ENCODE results near the gene ANKS1A.

The ANKS1A gene

DNA sequence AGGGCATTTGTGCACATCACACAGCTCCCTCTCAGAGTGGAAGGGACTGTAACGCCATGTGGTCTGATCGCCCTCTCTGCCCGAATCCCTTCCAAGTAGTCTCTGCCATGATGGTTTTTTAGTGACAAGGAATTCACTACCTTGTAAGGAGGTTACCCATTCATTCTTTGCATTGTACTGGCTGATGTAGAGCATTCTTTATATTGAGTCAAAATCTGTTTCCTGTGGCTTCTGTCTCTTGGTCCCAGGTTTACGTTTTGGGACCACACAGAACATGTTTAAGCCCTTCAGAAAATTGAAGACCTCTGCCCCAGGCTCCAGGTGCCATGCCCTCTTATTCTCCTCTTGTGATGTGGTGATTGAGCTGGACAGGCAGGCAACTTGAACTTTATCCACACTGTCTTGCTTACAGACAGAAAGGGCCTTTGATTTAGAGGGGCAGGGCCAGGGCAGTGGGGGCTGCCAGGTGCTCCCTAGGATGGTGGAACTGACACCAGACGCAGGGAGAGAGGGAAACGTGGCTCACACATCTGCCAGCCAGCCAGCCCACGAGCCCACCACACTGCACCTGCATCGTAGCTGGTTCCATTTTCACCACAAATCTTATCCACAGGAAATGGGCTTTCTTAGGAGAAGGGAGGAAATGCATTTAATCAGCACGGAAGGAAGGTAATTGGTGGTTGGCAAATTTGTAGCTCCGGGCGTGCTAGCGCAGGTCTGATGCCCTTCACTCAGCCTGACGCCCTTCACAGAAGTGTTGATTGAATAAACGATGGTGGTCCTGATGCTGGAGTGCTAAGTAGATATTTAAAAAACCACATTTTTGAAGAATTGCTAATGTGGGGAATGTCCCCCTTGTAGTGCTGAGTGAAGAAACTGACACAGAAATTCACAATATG is 173.9 kb downstream of the ANKS1A start:
- no peak overlapping the region for H3K4me3 ChIP-seq (ENCODE audit: low read depth, low read length)

GRCh38 chr6:35063701-35064280 is 174.7 kb downstream of the ANKS1A start:
- no peak overlapping the region for H3K4me3 ChIP-seq (ENCODE audit: low read depth, low read length)

DNA sequence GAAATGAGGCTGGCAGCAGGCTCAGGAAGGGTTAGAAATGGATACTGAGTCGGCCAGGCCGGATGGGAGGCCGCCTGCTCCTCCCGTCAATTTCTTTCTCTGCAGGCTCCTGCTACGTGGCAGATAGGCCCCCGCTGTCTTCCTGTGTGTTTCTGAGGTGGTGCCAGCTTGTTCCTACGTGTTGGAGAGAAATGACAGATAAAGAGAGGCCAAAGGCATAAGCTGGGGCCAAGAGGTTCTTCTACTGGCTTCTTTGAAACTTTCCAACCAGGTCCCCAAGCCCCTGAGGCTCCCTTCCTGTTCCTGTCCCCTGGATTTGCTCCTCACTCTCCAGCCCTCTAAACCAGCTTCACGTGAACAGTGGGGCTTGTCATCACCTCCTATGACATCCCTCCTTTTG is 175.2 kb downstream of the ANKS1A start:
- no peak overlapping the region for H3K4me3 ChIP-seq (ENCODE audit: low read depth, low read length)

DNA sequence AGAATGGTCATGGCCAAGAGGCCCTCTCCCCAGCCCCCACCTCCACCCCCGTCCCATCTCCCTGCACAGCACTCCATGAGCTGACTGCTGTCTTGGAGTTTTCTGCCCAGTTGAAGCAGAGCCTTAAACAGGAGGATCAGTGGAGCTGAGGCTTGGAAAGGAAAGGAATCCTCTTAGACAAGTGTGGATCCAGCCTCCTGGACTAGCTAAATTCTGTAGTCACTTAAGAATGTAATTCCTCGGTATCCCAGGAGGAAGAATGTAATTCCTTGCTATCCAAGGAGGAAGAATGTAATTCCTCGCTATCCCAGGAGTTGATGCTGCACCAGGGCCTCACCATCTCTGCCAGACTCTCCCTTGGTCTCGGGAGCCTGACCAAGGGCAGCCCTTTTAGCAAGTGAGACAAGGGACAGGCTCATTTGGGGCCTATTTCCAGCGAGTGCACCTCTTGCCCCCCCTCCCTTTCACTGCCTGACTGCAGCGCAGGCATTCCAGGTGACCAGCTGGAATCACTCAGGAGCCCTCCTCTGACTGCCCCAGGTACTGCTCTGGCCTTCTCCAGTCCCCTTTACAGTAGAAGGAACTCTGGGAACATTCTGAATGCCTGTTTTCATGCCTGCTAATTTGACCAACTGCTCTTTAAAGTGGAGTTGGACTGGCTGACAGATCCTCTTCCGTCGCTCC is 175.8 kb downstream of the ANKS1A start:
- H3K4me3 ChIP-seq (ENCODE audit: low read depth, low read length) = no peak overlapping the region

GRCh38 chr6:35065441-35065800 is 176.4 kb downstream of the ANKS1A start:
- no peak overlapping the region for H3K4me3 ChIP-seq (ENCODE audit: low read depth, low read length)

- no peak overlapping the region for H3K4me3 ChIP-seq (ENCODE audit: low read depth, low read length)
These were observed 176.8 kb downstream of the ANKS1A start for GRCh38 chr6:35065870-35066269.

DNA sequence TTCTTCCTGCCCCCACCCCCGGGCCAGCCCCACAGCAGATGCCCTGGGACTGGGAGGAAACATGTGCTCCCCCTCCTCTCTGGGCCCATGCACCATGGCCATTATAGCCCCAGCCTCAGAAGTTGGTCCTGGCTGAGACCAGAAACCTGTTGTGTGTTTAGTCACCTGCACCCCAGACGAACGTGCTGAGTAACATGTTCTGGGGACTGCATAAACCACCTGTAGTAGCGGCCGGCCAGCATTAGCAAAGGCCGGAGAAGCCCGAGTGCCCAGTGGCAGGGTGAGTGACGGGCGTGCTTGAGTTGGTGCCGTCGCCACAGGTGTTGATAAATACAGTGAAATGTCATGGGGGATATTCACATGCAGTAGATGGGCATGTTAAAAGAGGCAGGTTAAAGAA is 178.2 kb downstream of the ANKS1A start:
- H3K4me3 ChIP-seq (ENCODE audit: low read depth, low read length) = no peak overlapping the region

- no peak overlapping the region for H3K4me3 ChIP-seq (ENCODE audit: low read depth, low read length)
These were observed 179.2 kb downstream of the ANKS1A start for GRCh38 chr6:35068206-35068605.

- H3K4me3 ChIP-seq (ENCODE audit: low read depth, low read length) = no peak overlapping the region
These were observed 179.6 kb downstream of the ANKS1A start for GRCh38 chr6:35068644-35069043.

- H3K4me3 ChIP-seq (ENCODE audit: low read depth, low read length) = no peak overlapping the region
These were observed 180.2 kb downstream of the ANKS1A start for GRCh38 chr6:35069262-35069661.

GRCh38 chr6:35070111-35070510 is 181.1 kb downstream of the ANKS1A start:
- H3K4me3 ChIP-seq (ENCODE audit: low read depth, low read length) = no peak overlapping the region

DNA sequence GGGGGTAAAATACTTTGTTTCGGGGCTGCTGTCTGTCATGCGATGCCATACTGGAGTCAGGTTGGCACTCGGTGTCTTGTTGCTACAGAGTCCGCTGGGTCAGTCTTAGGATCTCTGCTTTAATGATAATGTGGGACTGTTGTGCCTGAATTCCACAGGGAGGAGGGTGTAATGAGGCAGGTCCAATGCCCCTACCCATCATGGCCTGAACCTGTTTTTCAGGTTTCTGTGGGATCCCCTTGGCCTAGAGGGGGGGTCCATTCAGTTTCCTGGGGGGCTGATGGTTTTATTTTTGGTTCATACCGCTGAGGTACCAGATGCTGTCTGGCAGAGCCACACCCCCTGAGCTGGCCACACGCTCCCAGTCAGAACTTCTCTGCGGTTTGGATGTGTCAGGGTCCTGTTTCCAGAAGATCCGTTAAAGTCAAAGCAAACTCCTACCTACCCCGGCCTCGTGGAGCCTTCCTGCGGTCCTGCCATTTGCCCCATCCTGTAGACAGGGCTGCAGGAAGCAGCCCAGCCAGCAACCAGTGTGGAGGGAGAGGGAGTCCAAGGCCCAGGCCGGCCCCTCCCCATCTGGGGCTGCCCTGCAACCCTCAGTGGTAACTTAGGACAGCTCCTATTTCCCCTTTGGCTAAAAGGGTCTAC is 182.4 kb downstream of the ANKS1A start:
- H3K4me3 ChIP-seq (ENCODE audit: low read depth, low read length) = no peak overlapping the region

DNA sequence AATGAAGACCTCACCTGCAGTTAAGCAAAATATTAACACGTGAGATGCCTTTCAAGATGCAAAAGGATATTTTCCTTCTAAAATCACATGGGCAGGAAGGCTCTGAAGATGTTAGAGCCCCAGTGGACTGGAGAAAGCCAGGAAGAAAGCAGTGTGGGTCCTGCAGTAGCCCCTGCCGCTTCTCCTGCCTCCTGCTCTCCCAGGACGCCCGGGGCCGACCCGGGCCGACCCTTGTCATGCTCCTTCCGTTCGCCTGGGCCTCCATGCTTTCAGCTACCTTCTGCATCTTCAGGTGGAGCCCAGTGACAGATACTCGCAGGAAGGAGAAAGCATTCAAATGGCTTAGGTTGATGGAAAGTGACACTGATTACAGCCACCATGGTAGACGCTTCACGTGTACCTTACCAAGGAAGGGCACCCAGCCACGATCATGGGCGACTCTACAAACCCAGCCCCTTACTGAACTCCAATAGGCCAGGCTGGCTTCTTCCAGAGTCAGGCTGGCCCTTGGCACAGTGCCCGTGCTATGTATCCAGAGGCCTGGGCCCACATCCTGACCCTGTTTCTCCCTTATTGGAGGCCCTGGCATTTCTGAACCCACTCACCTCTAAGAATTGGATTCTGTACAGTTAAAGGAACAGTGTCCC is 183.1 kb downstream of the ANKS1A start:
- H3K4me3 ChIP-seq (ENCODE audit: low read depth, low read length) = no peak overlapping the region

DNA sequence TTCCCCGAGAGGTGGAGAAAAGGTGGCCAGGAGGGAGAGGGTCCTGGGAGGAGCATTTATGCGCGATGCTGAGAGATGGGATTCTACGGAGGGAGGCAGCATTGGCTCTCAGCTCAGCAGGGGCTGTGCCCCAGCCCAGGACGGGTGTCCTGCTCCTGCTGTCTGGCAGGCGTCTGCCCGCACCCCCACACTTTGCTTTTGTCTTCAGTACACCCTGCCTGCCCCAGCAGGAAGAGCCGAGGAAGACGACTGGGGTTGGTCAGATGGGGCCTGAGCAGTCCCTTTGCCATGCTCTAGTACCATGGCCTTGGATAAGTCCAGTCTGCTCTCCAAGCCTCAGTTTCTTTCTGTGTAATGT is 183.6 kb downstream of the ANKS1A start:
- no peak overlapping the region for H3K4me3 ChIP-seq (ENCODE audit: low read depth, low read length)

DNA sequence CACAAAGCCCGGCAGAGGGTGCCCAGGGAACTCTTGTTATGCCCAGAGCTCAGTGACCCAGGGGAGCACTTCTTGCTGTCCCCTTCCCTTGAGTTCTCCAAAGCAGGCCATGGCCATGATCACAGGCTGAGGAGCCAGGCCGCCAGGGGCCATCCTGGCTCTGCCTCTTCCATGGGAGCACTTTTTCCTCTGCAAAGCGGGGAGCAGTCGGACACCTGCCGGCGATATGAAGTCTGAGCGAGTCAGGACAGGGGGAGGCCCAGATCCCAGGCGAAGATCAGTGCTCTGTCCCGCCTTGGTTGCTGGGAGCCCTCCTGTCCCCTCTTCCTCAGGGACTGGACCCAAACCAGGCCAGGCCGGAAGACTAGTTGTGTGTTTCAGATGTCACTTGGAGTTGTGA is 184.2 kb downstream of the ANKS1A start:
- no peak overlapping the region for H3K4me3 ChIP-seq (ENCODE audit: low read depth, low read length)

DNA sequence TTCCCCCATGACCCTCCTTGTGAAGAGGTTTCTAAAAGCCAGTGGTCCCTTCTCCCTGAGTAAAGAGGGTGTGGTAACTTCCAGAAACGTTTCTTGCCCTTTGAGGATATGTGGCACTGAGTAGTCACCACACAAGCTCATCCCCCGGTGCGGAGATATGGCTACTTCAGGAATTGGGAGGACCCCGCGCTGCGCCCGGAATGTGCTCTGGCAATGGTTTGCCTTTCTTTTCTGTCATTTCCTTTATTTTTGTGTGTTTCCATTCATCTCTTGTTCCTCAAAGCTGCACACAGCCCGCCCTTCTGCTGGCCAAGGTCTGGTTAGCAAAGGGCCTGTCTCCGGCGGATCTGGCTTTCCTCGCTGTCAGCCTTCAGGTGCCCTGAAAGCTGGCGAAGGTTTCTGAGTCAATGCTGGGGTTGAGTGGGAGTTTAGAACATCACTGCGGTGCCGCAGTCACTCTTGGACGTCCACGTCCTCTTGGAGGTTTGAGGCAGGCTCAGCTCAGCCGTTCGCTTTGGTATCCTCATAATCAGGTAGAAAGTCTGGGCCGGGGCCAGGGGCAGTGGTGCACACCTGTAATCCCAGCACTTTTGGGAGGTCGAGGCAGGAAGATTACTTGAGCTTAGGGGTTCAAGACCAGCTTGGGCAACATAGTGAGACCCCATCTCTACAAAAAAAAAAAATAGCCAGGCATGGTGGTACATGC is 184.9 kb downstream of the ANKS1A start:
- no peak overlapping the region for H3K4me3 ChIP-seq (ENCODE audit: low read depth, low read length)

DNA sequence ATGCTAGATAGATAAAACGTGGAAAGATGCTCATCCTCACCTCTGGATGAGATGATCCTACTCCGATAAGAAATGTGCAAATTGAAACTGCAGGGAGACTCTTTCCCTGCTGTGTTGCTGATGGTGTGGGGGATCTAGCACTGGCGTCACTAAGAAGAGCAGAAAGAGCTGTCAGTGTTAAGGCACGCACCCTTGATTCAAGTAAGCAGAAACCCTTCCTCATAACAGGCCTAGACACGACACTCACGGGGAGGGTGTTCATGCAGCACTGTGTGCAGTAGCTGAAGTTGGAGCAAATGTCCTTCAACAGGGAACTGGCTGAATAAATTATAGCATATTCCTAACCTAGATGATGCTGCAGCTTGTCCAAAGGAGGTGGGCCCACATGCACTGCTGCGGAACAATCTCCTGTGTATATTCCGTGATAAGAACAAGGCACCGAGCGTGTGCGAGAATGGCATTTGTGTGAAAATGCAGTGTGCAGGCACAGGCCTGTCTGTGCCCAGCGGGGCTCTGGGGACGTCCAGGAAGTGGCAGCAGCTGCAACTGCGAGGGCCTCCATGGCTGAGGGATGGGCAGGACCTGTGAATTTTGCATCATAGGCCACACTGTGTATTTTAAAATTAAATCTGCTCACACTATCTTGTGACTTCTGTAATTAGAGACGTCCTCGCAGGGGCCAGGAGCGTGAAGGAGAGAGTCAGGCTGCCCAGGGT is 188.1 kb downstream of the ANKS1A start:
- no peak overlapping the region for H3K4me3 ChIP-seq (ENCODE audit: low read depth, low read length)

DNA sequence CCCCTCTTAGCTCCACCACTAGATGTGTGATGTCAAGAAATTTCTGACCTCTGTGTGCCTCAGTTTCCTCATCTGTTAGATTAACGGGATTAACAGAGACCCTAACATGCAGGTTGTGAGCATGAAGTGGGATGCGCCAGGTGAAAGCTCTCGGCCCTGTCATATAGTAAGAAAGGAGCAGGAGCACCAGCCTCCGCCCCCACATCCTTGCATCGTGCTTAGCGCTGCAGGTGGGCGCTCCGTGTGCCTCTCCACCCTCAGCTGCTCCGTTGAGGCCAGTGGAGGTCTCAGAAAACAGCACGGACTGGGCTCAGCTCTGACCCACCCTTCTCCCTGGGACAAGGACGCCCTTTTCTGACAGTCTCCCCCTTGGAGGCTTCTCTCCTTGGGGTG is 188.7 kb downstream of the ANKS1A start:
- H3K4me3 ChIP-seq (ENCODE audit: low read depth, low read length) = no peak overlapping the region

DNA sequence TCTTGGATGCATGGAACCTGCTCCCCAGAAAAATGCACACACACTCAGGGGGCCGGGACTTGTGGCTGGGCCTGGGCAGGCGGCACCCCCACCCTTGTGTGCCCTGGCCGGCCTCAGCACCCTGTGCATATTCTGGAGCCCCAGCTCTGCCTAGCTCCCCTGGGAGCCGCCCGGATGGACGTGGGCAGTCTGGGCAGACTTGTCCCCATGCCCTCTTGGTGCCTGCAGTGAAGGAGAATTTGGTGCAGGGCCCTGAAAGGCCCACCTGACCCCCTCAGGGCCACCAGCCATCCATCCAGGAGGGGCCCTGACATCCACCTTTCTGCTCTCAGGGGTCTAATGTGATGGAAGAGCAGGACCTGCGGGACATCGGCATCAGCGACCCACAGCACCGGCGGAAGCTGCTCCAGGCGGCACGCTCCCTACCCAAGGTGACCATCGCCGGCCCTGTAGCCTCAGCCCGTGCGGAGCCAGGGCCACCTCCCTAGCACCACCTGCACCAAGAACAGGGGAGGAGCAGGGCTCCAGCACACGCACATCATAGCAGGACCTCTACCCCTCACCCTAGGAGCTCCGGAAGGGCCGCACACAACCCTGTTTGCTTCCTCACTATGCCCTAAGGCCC is 189.3 kb downstream of the ANKS1A start:
- no peak overlapping the region for H3K4me3 ChIP-seq (ENCODE audit: low read depth, low read length)

Data from iPS-11a (cell line).